Spinal cord (tissue), 10 donors: ENCODE results near the gene ADAMTS8. TPM values are rescaled to one million over a fixed set of nuclear protein-coding genes. Genes with fewer than 3 reads are reported as not detected.

Experiments used
- DNase-seq, 6 donors: peaks; one replicate each; pipeline versions ENCODE4 v3.0.0 to v3.0.0-alpha.2; 2013 to 2015; ENCODE audit warnings: low spot score in 6 of 6, low read depth in 4 of 6
- H3K27ac ChIP-seq: one replicate; pipeline ENCODE4 v1.5.1; 2013; ENCODE audit warnings: low read depth, low read length, control low read depth
- H3K27me3 ChIP-seq: one replicate; pipeline ENCODE4 v1.6.1; 2013; ENCODE audit warnings: low read length; ENCODE audit not compliant: control insufficient read depth, insufficient read depth
- H3K36me3 ChIP-seq: one replicate; pipeline ENCODE4 v1.6.1; 2013; ENCODE audit warnings: low read length; ENCODE audit not compliant: control insufficient read depth, insufficient read depth
- H3K4me1 ChIP-seq: one replicate; pipeline ENCODE4 v1.6.1; 2013; ENCODE audit warnings: low read length; ENCODE audit not compliant: control insufficient read depth, insufficient read depth
- H3K4me3 ChIP-seq: one replicate; pipeline ENCODE4 v1.5.1; 2013; ENCODE audit warnings: low read depth, low read length, control low read depth
- H3K9me3 ChIP-seq: one replicate; pipeline ENCODE4 v1.6.1; 2013; ENCODE audit warnings: low read length; ENCODE audit not compliant: control insufficient read depth, insufficient read depth
- WGBS: methylation state at CpG from one replicate; pipeline ENCODE4 v1.1.5; 2013; ENCODE audit warnings: missing lambda C conversion rate; ENCODE audit not compliant: insufficient coverage; 5-methylcytosine and 5-hydroxymethylcytosine counted together
- polyA plus RNA-seq, 2 donors: library from polyadenylated mRNA; unstranded; fragments of 120-200 nt; gene quantifications; one replicate each; pipeline ENCODE4 v1.2.1, GENCODE V29; 2013; ENCODE audit not compliant: insufficient read length in 2 of 2
- total RNA-seq, 2 donors: library from RNA; depleted of rRNA in 1 of 2; stranded (reverse); fragments of 120-200 nt in 1 of 2; fragments of >200 nt in 1 of 2; gene quantifications; one replicate each; pipeline versions ENCODE4 v1.2.3 to v1.2.4, GENCODE V29; 2013 to 2014
- donor health status: healthy.

Gene ADAMTS8
- total and polyA plus RNA-seq, 4 donors: 1.7 to 4.5 (median 2.8) TPM

- 48% methylated on average over 11 of the region's 11 CpGs for WGBS
- DNase-seq: peak in 2 of 6 donors; percentile 59 to 72
- H3K4me1 ChIP-seq: peaks cover 14% of the 10 kb centered on the region
Observed at GRCh38 chr11:130403271-130403804, 25.1 kb downstream of the ADAMTS8 start.

GRCh38 chr11:130402570-130402969, 25.8 kb downstream of the ADAMTS8 start:
- Histone ChIP-seq H3K9me3 (no peaks in the 10 kb centered on the region), H3K4me1 (peaks cover 14% of the 10 kb centered on the region), H3K27me3 (no peaks in the 10 kb centered on the region), H3K4me3 (no peak overlapping the region), H3K27ac (no peak overlapping the region), H3K36me3 (peaks cover 7% of the 10 kb centered on the region)
- WGBS: 84% methylated on average over 2 of the region's 2 CpGs
- no peak for DNase-seq

More at GRCh38 chr11:130403271-130403804, 25.1 kb downstream of the ADAMTS8 start:
- H3K36me3 ChIP-seq: peaks cover 8% of the 10 kb centered on the region
- H3K27ac ChIP-seq: peak overlapping the region; percentile 37
- no peaks in the 10 kb centered on the region for H3K27me3 ChIP-seq
- no peaks in the 10 kb centered on the region for H3K9me3 ChIP-seq
- no peak overlapping the region for H3K4me3 ChIP-seq

GRCh38 chr11:130400781-130401483, 27.5 kb downstream of the ADAMTS8 start:
- DNase-seq: peak in 1 of 6 donors; percentile 54
- WGBS: 74% methylated on average over 7 of the region's 13 CpGs
- Histone ChIP-seq H3K27me3 (no peaks in the 10 kb centered on the region), H3K9me3 (no peaks in the 10 kb centered on the region), H3K36me3 (peaks cover 7% of the 10 kb centered on the region), H3K4me1 (peaks cover 14% of the 10 kb centered on the region), H3K27ac (peak overlapping the region; percentile 57), H3K4me3 (no peak overlapping the region)

GRCh38 chr11:130399196-130399595, 29.2 kb downstream of the ADAMTS8 start:
- no peak for DNase-seq
- no peak overlapping the region for H3K4me3 ChIP-seq
- no peaks in the 10 kb centered on the region for H3K9me3 ChIP-seq
- no peaks in the 10 kb centered on the region for H3K27me3 ChIP-seq
- H3K27ac ChIP-seq: no peak overlapping the region
- no peaks in the 10 kb centered on the region for H3K36me3 ChIP-seq
- peaks cover 14% of the 10 kb centered on the region for H3K4me1 ChIP-seq
- no CpG with 5 or more reads among the region's 2 CpGs for WGBS

GRCh38 chr11:130397780-130398179, 30.6 kb downstream of the ADAMTS8 start:
- Histone ChIP-seq H3K9me3 (no peaks in the 10 kb centered on the region), H3K27ac (no peak overlapping the region), H3K36me3 (no peaks in the 10 kb centered on the region), H3K4me3 (no peak overlapping the region), H3K27me3 (no peaks in the 10 kb centered on the region), H3K4me1 (peaks cover 4% of the 10 kb centered on the region)
- WGBS: 94% methylated on average over 5 of the region's 5 CpGs
- no peak for DNase-seq

GRCh38 chr11:130396965-130397364, 31.4 kb downstream of the ADAMTS8 start:
- Histone ChIP-seq H3K4me1 (peaks cover 4% of the 10 kb centered on the region), H3K4me3 (no peak overlapping the region), H3K36me3 (no peaks in the 10 kb centered on the region), H3K27me3 (no peaks in the 10 kb centered on the region), H3K9me3 (no peaks in the 10 kb centered on the region), H3K27ac (no peak overlapping the region)
- DNase-seq: no peak
- 100% methylated on average over 1 of the region's 2 CpGs for WGBS

GRCh38 chr11:130394615-130395014, 33.8 kb downstream of the ADAMTS8 start:
- H3K9me3 ChIP-seq: no peaks in the 10 kb centered on the region
- 29% methylated on average over 6 of the region's 6 CpGs for WGBS
- no peaks in the 10 kb centered on the region for H3K4me1 ChIP-seq
- no peak overlapping the region for H3K4me3 ChIP-seq
- no peak overlapping the region for H3K27ac ChIP-seq
- no peaks in the 10 kb centered on the region for H3K27me3 ChIP-seq
- DNase-seq: peak in 1 of 6 donors; percentile 37
- no peaks in the 10 kb centered on the region for H3K36me3 ChIP-seq

GRCh38 chr11:130391711-130392110, 36.7 kb downstream of the ADAMTS8 start:
- Histone ChIP-seq H3K27ac (no peak overlapping the region), H3K27me3 (no peaks in the 10 kb centered on the region), H3K4me3 (no peak overlapping the region), H3K36me3 (no peaks in the 10 kb centered on the region), H3K4me1 (no peaks in the 10 kb centered on the region), H3K9me3 (no peaks in the 10 kb centered on the region)
- 56% methylated on average over 6 of the region's 8 CpGs for WGBS
- DNase-seq: no peak

GRCh38 chr11:130390071-130390758, 38.2 kb downstream of the ADAMTS8 start:
- Histone ChIP-seq H3K4me3 (no peak overlapping the region), H3K27me3 (no peaks in the 10 kb centered on the region), H3K4me1 (no peaks in the 10 kb centered on the region), H3K27ac (no peak overlapping the region), H3K36me3 (no peaks in the 10 kb centered on the region), H3K9me3 (no peaks in the 10 kb centered on the region)
- WGBS: 28% methylated on average over 8 of the region's 12 CpGs
- peak in 2 of 6 donors; percentile 77 to 88 for DNase-seq
